Kidney (tissue), 14 donors: ENCODE measurements around the gene ASAP2. TPM values are rescaled to one million over a fixed set of nuclear protein-coding genes. Genes with fewer than 3 reads are reported as not detected.

Source experiments
- DNase-seq, 5 donors: peaks; one replicate each; pipeline ENCODE4 v3.0.0-alpha.2; 2013 to 2020
- FAIRE-seq: peaks from 2 replicates; lab custom pipeline; 2012; peaks lifted over from hg19 to GRCh38; lab: Jason Lieb, UNC
- H3K27ac ChIP-seq, 2 donors: one replicate each; pipeline ENCODE4 v1.7.0; 2013; ENCODE audit warnings: low read depth in 2 of 2, low read length in 2 of 2, inconsistent platforms in 1 of 2
- H3K27me3 ChIP-seq: one replicate; pipeline ENCODE4 v1.7.1; 2013; ENCODE audit warnings: low read length, inconsistent platforms; ENCODE audit not compliant: control insufficient read depth, insufficient read depth
- H3K36me3 ChIP-seq, 3 donors: one replicate each; pipeline versions ENCODE4 v1.7.0 to v1.7.1; 2013; ENCODE audit warnings: low read length in 3 of 3, control low read depth in 1 of 3, inconsistent platforms in 1 of 3; ENCODE audit not compliant: insufficient read depth in 3 of 3, control insufficient read depth in 2 of 3
- H3K4me1 ChIP-seq, 3 donors: one replicate each; pipeline versions ENCODE4 v1.7.0 to v1.7.1; 2013; ENCODE audit warnings: low read length in 3 of 3, inconsistent platforms in 1 of 3, low read depth in 1 of 3; ENCODE audit not compliant: control insufficient read depth in 2 of 3, insufficient read depth in 2 of 3
- H3K4me3 ChIP-seq, 3 donors: one replicate each; pipeline versions ENCODE4 v1.7.0 to v1.8.1; 2013; ENCODE audit warnings: low read length in 3 of 3, control low read depth in 1 of 3, inconsistent platforms in 1 of 3
- H3K9ac ChIP-seq, 3 donors: one replicate each; pipeline versions ENCODE4 v1.7.0 to v1.7.1; 2013; ENCODE audit warnings: low read length in 3 of 3, control low read depth in 1 of 3, inconsistent platforms in 1 of 3
- H3K9me3 ChIP-seq, 3 donors: one replicate each; pipeline versions ENCODE4 v1.7.0 to v1.7.1; 2013; ENCODE audit warnings: low read length in 3 of 3, control low read depth in 1 of 3, inconsistent platforms in 1 of 3; ENCODE audit not compliant: control insufficient read depth in 2 of 3, insufficient read depth in 1 of 3
- intact Hi-C: fragments of 100-400 bp; cut with DNase I; formaldehyde crosslinking; loops from one replicate; pipeline ENCODE4 v1.11.1; 2022
- polyA plus RNA-seq: library from polyadenylated mRNA; stranded (reverse); fragments of 350-450 nt; fragmentation: Illumina TruSeq; extraction: RNeasy Lipid Tissue Mini Kit (QIAGEN cat#74804); gene quantifications from one replicate; pipeline ENCODE4 v1.2.3, GENCODE V29; 2014; ENCODE audit warnings: low read depth, low replicate concordance; ENCODE audit not compliant: insufficient read depth
- total RNA-seq: library from RNA; stranded (reverse); fragmentation: NEBNext Ultra II Directional; extraction: Animal tissue kit (Norgen Biotek cat#: 25700); gene quantifications from one replicate; pipeline ENCODE4 v1.2.1, GENCODE V29; 2021
- TF ChIP-seq, protein P1 (sequence below): IDR thresholded peaks from 3 replicates; pipeline ENCODE4 v1.5.1; 2012; ENCODE audit warnings: mild to moderate bottlenecking, moderate library complexity, borderline replicate concordance; ENCODE audit not compliant: insufficient read depth; ENCODE audit errors: extremely low read depth
- donor health status: control.
- donor health status: control.
- donor health status: control.
- donor health status: control.
- donor health status: control.
- donor health status: DM: yes; HTN: yes; CAD: no.
- donor health status: Normal renal cell carcinoma (clear cell type).

The ASAP2 gene
- total and polyA plus RNA-seq, 2 donors from 2014 or later = 26.2 to 54.8 TPM

DNA sequence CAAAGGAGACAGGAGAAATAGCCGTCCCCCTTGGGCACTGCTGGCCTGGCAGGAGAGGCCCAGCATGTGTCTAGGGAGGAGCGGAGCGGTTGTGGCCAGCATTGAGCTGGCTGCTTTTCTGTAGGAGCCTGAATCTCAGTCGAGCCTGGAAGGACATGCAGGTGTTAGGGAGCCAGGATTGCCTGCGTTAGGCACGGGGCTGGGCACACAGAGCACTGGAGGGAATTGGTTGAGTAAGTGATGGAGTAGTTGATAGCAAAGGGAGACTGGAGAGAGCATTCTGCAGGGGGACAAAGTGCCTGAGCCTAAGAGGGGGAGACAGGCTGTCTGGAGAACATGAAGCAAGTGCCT, 22.8 kb downstream of the ASAP2 start:
- Histone ChIP-seq H3K36me3 (no peaks in the 10 kb centered on the region), H3K27ac (peak overlapping the region in 1 of 2 donors; percentile 14), H3K4me3 (no peak overlapping the region), H3K9me3 (no peaks in the 10 kb centered on the region), H3K4me1 (peaks cover 7 to 71% (median 69%) of the 10 kb centered on the region in 3 donors), H3K9ac (no peak overlapping the region), H3K27me3 (no peaks in the 10 kb centered on the region)
- intact Hi-C loops = no loop called here
- FAIRE-seq = no peak
- TF ChIP-seq, protein P1, sequence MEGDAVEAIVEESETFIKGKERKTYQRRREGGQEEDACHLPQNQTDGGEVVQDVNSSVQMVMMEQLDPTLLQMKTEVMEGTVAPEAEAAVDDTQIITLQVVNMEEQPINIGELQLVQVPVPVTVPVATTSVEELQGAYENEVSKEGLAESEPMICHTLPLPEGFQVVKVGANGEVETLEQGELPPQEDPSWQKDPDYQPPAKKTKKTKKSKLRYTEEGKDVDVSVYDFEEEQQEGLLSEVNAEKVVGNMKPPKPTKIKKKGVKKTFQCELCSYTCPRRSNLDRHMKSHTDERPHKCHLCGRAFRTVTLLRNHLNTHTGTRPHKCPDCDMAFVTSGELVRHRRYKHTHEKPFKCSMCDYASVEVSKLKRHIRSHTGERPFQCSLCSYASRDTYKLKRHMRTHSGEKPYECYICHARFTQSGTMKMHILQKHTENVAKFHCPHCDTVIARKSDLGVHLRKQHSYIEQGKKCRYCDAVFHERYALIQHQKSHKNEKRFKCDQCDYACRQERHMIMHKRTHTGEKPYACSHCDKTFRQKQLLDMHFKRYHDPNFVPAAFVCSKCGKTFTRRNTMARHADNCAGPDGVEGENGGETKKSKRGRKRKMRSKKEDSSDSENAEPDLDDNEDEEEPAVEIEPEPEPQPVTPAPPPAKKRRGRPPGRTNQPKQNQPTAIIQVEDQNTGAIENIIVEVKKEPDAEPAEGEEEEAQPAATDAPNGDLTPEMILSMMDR = no peak
- peak in 1 of 5 donors; percentile 48 for DNase-seq

DNA sequence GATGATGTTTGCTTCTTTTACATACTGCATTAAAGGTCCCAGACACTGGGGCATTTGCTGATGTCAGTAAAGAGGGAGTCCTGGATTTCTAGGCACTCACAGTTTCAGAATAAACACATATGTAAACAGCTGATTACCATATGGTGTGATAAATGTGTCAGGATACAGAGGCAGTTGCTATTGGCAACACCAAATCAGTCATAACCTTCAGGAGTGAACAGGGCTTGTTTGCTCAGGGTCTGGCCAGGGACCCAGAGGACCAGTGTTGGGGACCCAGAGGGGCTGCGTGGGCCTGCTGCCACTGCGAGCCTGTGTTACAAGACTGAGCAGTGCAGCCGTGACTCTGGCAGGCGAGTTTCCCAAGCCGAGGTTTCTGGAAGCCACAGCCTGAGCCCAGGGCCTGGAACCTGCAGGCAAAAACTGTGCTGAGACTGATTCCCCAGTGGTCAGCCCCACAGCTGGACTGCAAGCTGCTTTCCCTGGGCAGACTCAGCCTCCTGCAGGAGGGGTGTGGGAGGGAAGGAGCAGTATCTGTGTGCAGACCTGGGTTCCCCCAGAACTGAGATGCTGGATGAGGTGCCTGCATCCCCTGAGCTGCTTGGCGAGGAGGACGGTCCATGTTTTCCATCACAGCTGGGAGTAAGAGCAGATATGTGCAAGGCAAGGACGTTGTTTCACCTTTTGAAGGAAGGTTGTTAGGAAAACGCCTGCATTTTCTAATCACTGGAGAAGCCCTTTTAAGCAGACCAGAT, 23.6 kb downstream of the ASAP2 start:
- DNase-seq (peak in 2 of 5 donors; percentile 69 to 73), FAIRE-seq (no peak)
- Histone ChIP-seq H3K36me3 (no peaks in the 10 kb centered on the region), H3K9me3 (no peaks in the 10 kb centered on the region), H3K4me3 (no peak overlapping the region), H3K4me1 (peaks cover 11 to 72% (median 72%) of the 10 kb centered on the region in 3 donors), H3K27me3 (no peaks in the 10 kb centered on the region), H3K9ac (peak overlapping the region in 1 of 3 donors; percentile 24), H3K27ac (peak overlapping the region in 1 of 2 donors; percentile 20)
- TF ChIP-seq, protein P1 = no peak
- intact Hi-C loops = no loop called here

- intact Hi-C loops = no loop called here
- H3K27ac ChIP-seq = peak overlapping the region; percentile 28 to 51
- peak overlapping the region in 1 of 3 donors; percentile 24 for H3K9ac ChIP-seq
- H3K36me3 ChIP-seq = no peaks in the 10 kb centered on the region
- TF ChIP-seq, protein P1 = no peak
- no peak for FAIRE-seq
- peak in 1 of 5 donors; percentile 62 for DNase-seq
- peaks cover 11 to 72% (median 72%) of the 10 kb centered on the region in 3 donors for H3K4me1 ChIP-seq
- no peak overlapping the region for H3K4me3 ChIP-seq
- H3K27me3 ChIP-seq = no peaks in the 10 kb centered on the region
- no peaks in the 10 kb centered on the region for H3K9me3 ChIP-seq
Measured at GRCh38 chr2:9230881-9231280, 24.3 kb downstream of the ASAP2 start.
